ENCODE data around the gene NTRK3. TPM values are rescaled to one million over a fixed set of nuclear protein-coding genes. Genes with fewer than 3 reads are reported as not detected.

NTRK3 gene
- total RNA-seq, 4 donors from 2014 or later = 0.51 to 22.2 (median 10.1) TPM

DNA sequence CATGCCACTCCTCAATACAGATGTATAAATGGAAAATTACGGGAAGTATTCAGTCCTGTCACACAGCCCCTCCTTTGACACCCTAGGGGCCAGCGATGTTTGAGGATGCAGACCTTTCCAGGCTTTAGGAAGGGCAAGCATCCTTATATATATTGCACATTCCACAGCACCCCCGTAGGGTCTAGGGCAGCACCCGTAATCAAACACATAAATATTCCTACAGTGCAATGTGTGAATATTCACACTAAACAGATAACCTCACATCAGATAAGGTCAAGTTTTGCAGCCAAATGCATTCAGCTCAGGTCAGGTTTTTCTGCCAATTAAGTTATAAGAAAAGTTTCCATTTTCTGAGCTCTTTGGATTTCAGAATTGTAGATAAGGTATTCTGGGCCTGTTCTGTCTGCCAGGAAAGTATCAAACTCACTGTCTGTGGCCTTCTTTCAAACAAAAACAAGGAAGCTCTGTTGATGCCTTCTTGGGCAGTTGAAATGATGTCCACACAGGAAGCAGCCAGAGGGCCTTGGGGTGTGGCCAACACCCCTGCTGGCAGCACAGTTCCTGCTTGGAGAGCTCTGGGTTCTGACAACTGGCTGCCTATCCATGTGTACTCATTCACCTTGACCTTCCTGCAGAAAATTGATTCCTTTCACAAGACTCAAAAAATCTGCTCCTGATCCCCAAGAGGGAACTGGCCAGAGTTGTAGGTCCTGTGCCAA, 427.0 kb downstream of the NTRK3 start:
- no peak for TF ChIP-seq CTCF (IDR thresholded peaks at IDR 0.05; ENCODE audit: low read depth)

GRCh38 chr15:87828608-87829007, 427.9 kb downstream of the NTRK3 start:
- TF ChIP-seq CTCF (IDR thresholded peaks at IDR 0.05; ENCODE audit: low read depth) = no peak

- no peak for TF ChIP-seq CTCF (IDR thresholded peaks at IDR 0.05; ENCODE audit: low read depth)
These were observed 429.4 kb downstream of the NTRK3 start for GRCh38 chr15:87827131-87827530.

- no peak for TF ChIP-seq CTCF (IDR thresholded peaks at IDR 0.05; ENCODE audit: low read depth)
These were observed 430.3 kb downstream of the NTRK3 start for GRCh38 chr15:87826119-87826747.

DNA sequence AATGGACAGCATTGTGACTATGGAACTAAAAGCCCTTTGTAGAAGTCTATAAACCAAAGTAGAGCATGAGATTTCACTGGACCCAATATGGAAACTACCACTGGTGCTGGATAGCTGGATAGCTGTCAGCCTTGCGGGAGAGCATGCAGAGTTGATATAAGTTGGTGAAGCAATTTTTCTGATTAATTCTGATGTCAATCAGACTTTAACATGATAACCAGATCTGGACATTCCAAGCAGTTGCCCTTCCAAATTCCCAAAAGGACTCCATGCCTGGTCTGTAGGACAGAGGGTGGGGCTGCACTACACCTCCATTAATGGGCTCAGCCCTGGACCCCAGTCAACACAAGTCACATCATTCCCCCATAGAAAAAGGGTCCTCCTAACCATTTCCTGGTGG, 437.8 kb downstream of the NTRK3 start:
- TF ChIP-seq CTCF (IDR thresholded peaks at IDR 0.05; ENCODE audit: low read depth) = no peak

DNA sequence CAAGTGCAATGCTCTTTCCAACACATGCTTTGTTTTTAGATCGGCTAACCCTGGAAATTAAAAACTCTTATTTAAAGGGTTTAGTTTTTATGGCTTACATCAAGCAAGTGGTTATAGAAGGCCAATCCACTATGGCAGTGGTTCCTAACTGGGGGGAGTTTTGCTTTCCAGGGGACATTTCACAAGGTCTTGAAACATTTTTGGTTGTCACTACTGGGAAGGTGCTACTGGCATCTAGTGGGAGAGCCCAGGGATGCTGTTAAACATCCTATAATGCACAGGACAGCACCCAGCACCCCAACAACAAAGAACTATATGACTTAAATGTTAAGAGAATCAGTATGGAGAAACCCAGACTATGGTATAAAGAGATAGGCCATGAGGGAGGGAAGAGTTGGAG, 439.0 kb downstream of the NTRK3 start:
- TF ChIP-seq CTCF (IDR thresholded peaks at IDR 0.05; ENCODE audit: low read depth) = no peak

DNA sequence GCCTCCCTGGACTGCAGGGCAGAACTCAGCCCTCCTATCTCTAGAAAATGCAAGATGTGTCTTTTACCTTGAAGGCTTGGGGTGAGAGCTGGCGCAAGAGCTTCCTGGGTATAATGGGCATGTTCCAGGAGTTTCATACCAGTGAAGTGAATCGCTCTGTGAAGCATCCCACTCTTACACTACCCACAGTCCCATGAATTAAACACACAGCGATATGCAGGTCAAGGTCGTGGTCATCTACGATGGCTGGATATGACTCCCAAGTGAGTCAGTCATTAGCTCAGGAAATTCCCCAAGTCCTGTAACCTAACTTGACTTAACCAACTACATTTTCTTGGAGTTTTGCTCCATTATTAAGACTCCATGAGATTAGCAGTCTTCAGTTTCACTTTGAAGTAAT, 439.7 kb downstream of the NTRK3 start:
- no peak for TF ChIP-seq CTCF (IDR thresholded peaks at IDR 0.05; ENCODE audit: low read depth)
